Pancreas (tissue), 10 donors: ENCODE data around the gene KCNB1. TPM values are rescaled to one million over a fixed set of nuclear protein-coding genes. Genes with fewer than 3 reads are reported as not detected.

Experiments used
- ATAC-seq, 4 donors: fragments of 200-7000 bp; cut with Tn5 transposase; one replicate each; pipeline versions ENCODE4 v1.8.0 to v1.9.1; 2020; ENCODE audit warnings: mild to moderate bottlenecking in 4 of 4, moderate library complexity in 4 of 4
- DNase-seq, 6 donors: peaks; one replicate each; pipeline ENCODE4 v3.0.0-alpha.2; 2020
- FAIRE-seq: peaks from 2 replicates; lab custom pipeline; 2012; peaks lifted over from hg19 to GRCh38; lab: Jason Lieb, UNC
- H3K27ac ChIP-seq, 4 donors: fragments of 200-600 bp; sonication (generic); 1 replicate in 3 of 4; 2 replicates in 1 of 4; pipeline versions ENCODE4 v1.5.0 to v1.8.0; 2020
- H3K27me3 ChIP-seq, 4 donors: fragments of 200-600 bp; one replicate each; pipeline ENCODE4 v1.8.0; 2021
- H3K36me3 ChIP-seq, 3 donors: fragments of 200-600 bp; sonication (generic) in 1 of 3; one replicate each; pipeline versions ENCODE4 v1.5.0 to v1.8.0; 2020 to 2021
- H3K4me1 ChIP-seq, 3 donors: fragments of 200-600 bp; one replicate each; pipeline ENCODE4 v1.8.0; 2021
- H3K4me3 ChIP-seq, 4 donors: fragments of 200-600 bp; sonication (generic) in 2 of 4; one replicate each; pipeline versions ENCODE4 v1.5.0 to v1.8.0; 2020 to 2021
- H3K9me3 ChIP-seq, 4 donors: fragments of 200-600 bp; one replicate each; pipeline ENCODE4 v1.8.0; 2021
- CTCF ChIP-seq, 4 donors: fragments of 200-600 bp; sonication (generic) in 3 of 4; IDR thresholded peaks; one replicate each; pipeline versions ENCODE4 v1.5.0 to v1.8.0; 2021; ENCODE audit warnings: antibody characterized with exemption in 4 of 4
- WGBS, 2 donors: extraction: QIAGEN DNeasy Blood & Tissue Kit; methylation state at CpG; one replicate each; pipeline ENCODE4 v1.1.7; 2013; 5-methylcytosine and 5-hydroxymethylcytosine counted together
- intact Hi-C, 3 donors: fragments of 100-400 bp; cut with DNase I; formaldehyde crosslinking; loops; one replicate each; pipeline versions ENCODE4 v1.11.1 to v1.14.2; 2022
- polyA plus RNA-seq, 2 donors: library from polyadenylated mRNA; stranded (reverse); fragments of 200-250 nt; gene quantifications; one replicate each; pipeline ENCODE4 v1.2.3, GENCODE V29; 2013
- total RNA-seq, 6 donors: library from RNA; stranded (reverse); fragmentation: NEBNext Ultra II Directional in 4 of 6; extraction: Animal tissue kit (Norgen Biotek cat#: 25700) in 4 of 6; gene quantifications; one replicate each; pipeline versions ENCODE4 v1.2.1 to v1.2.4, GENCODE V29; 2021 to 2023
- donor health status: healthy with polysubstance abuse.
- donor health status: DM: no; HTN: no; CAD: no; lungs with moderate emphysema.
- donor health status: DM: no; HTN: no; CAD: no.
- donor health status: control.
- donor health status: control.
- donor health status: Bipolar disorder and iron deficiency.
- donor health status: DM: yes; HTN: yes; CAD: no.
- donor health status: DM: no; HTN: no; CAD: no.
- donor health status: DM: no; HTN: no; CAD: no.
- donor health status: DM: yes; HTN: yes; CAD: no.

The KCNB1 gene
- total and polyA plus RNA-seq, 8 donors = 0.28 to 2.5 (median 0.31) TPM

GRCh38 chr20:49426395-49426794, 56.1 kb downstream of the KCNB1 start:
- WGBS, 2 donors = 70 to 77% methylated on average over 5 of the region's 5 CpGs
- ATAC-seq (no peak), FAIRE-seq (no peak), DNase-seq (no peak)
- H3K36me3 ChIP-seq = no peaks in the 10 kb centered on the region
- intact Hi-C loops = no loop called here
- no peaks in the 10 kb centered on the region for H3K9me3 ChIP-seq
- H3K27ac ChIP-seq = no peak overlapping the region
- no peak overlapping the region for H3K4me3 ChIP-seq
- no peaks in the 10 kb centered on the region for H3K27me3 ChIP-seq
- H3K4me1 ChIP-seq = no peaks in the 10 kb centered on the region
- TF ChIP-seq CTCF (IDR thresholded peaks at IDR 0.05) = no peak

- no peak for TF ChIP-seq CTCF (IDR thresholded peaks at IDR 0.05)
- WGBS, 2 donors = 66 to 76% methylated on average over 13 of the region's 13 CpGs
- ATAC-seq (no peak), DNase-seq (no peak), FAIRE-seq (no peak)
- Histone ChIP-seq H3K4me1 (no peaks in the 10 kb centered on the region), H3K27me3 (no peaks in the 10 kb centered on the region), H3K4me3 (no peak overlapping the region), H3K9me3 (no peaks in the 10 kb centered on the region), H3K27ac (no peak overlapping the region), H3K36me3 (no peaks in the 10 kb centered on the region)
- intact Hi-C loops = no loop called here
Observed at GRCh38 chr20:49424536-49424935, 57.9 kb downstream of the KCNB1 start.

GRCh38 chr20:49422161-49422560, 60.3 kb downstream of the KCNB1 start:
- H3K36me3 ChIP-seq = no peaks in the 10 kb centered on the region
- TF ChIP-seq CTCF (IDR thresholded peaks at IDR 0.05) = no peak
- DNase-seq (no peak), FAIRE-seq (no peak), ATAC-seq (no peak)
- no peaks in the 10 kb centered on the region for H3K9me3 ChIP-seq
- no peak overlapping the region for H3K27ac ChIP-seq
- WGBS, 2 donors = 88 to 89% methylated on average over 6 of the region's 6 CpGs
- no peaks in the 10 kb centered on the region for H3K4me1 ChIP-seq
- intact Hi-C loops = no loop called here
- H3K4me3 ChIP-seq = no peak overlapping the region
- H3K27me3 ChIP-seq = no peaks in the 10 kb centered on the region

- Histone ChIP-seq H3K4me1 (no peaks in the 10 kb centered on the region), H3K36me3 (no peaks in the 10 kb centered on the region), H3K27ac (no peak overlapping the region), H3K4me3 (no peak overlapping the region), H3K27me3 (no peaks in the 10 kb centered on the region), H3K9me3 (no peaks in the 10 kb centered on the region)
- DNase-seq = no peak
- WGBS, 2 donors = 75 to 77% methylated on average over 6 of the region's 6 CpGs
- intact Hi-C loops = no loop called here
- TF ChIP-seq CTCF (IDR thresholded peaks at IDR 0.05) = no peak
- FAIRE-seq = no peak
- peak in 1 of 4 donors; percentile 65 for ATAC-seq
Observed at GRCh38 chr20:49420811-49421295, 61.6 kb downstream of the KCNB1 start.

GRCh38 chr20:49420292-49420691, 62.2 kb downstream of the KCNB1 start:
- no peak for TF ChIP-seq CTCF (IDR thresholded peaks at IDR 0.05)
- ATAC-seq (peak in 2 of 4 donors; percentile 25 to 70), DNase-seq (no peak), FAIRE-seq (no peak)
- Histone ChIP-seq H3K4me3 (no peak overlapping the region), H3K36me3 (no peaks in the 10 kb centered on the region), H3K27ac (no peak overlapping the region), H3K4me1 (no peaks in the 10 kb centered on the region), H3K9me3 (no peaks in the 10 kb centered on the region), H3K27me3 (no peaks in the 10 kb centered on the region)
- WGBS, 2 donors = 81 to 87% methylated on average over 1 of the region's 1 CpG
- intact Hi-C loops = no loop called here
